Glutamatergic neuron (in vitro differentiated cells): ENCODE results near the gene PKP3. TPM values are rescaled to one million over a fixed set of nuclear protein-coding genes. Genes with fewer than 3 reads are reported as not detected.
"Not testable (repeated sequence)": the region's sequence is repeated elsewhere in the genome, so short reads cannot be mapped to it uniquely, and the experiment has no call there.

Experiments used
- DNase-seq: peaks from one replicate; pipeline ENCODE4 v3.0.0; 2022
- H3K27ac Mint-ChIP-seq: one replicate; pipeline ENCODE4 v1.8.0; 2020; ENCODE audit warnings: mild to moderate bottlenecking, mixed read lengths, inconsistent platforms; ENCODE audit not compliant: unreplicated experiment
- H3K27me3 Mint-ChIP-seq: one replicate; pipeline ENCODE4 v1.8.0; 2020; ENCODE audit warnings: mild to moderate bottlenecking, moderate library complexity, mixed read lengths, inconsistent platforms; ENCODE audit not compliant: unreplicated experiment
- H3K36me3 Mint-ChIP-seq: one replicate; pipeline ENCODE4 v1.8.0; 2020; ENCODE audit warnings: mild to moderate bottlenecking, mixed read lengths, inconsistent platforms; ENCODE audit not compliant: unreplicated experiment
- H3K4me1 Mint-ChIP-seq: one replicate; pipeline ENCODE4 v1.8.0; 2020; ENCODE audit warnings: mild to moderate bottlenecking, low read depth, mixed read lengths, inconsistent platforms; ENCODE audit not compliant: unreplicated experiment
- H3K4me3 Mint-ChIP-seq: one replicate; pipeline ENCODE4 v1.8.0; 2020; ENCODE audit warnings: mild to moderate bottlenecking, mixed read lengths, inconsistent platforms; ENCODE audit not compliant: unreplicated experiment
- H3K9me3 Mint-ChIP-seq: one replicate; pipeline ENCODE4 v1.8.0; 2020; ENCODE audit warnings: mild to moderate bottlenecking, moderate library complexity, mixed read lengths, inconsistent platforms; ENCODE audit not compliant: unreplicated experiment
- total RNA-seq: library from RNA; stranded (reverse); fragmentation: NEBNext Ultra II Directional; extraction: Animal tissue kit (Norgen Biotek cat#: 25700); gene quantifications from one replicate; pipeline ENCODE4 v1.2.1, GENCODE V29; 2021; ENCODE audit not compliant: unreplicated experiment
- TF ChIP-seq, protein P1 (sequence below): fragments of 200-600 bp; sonication (generic); IDR thresholded peaks from one replicate; pipeline ENCODE4 v1.5.0; 2021; ENCODE audit not compliant: partially characterized antibody, unreplicated experiment

The PKP3 gene
- total RNA-seq, 1 donor from 2014 or later = not detected

- Mint-ChIP-seq H3K27ac (no peak overlapping the region), H3K4me3 (no peak overlapping the region), H3K9me3 (peaks cover 2% of the 10 kb centered on the region), H3K4me1 (peaks cover 3% of the 10 kb centered on the region), H3K27me3 (peaks cover 7% of the 10 kb centered on the region), H3K36me3 (no peaks in the 10 kb centered on the region)
- TF ChIP-seq, protein P1, sequence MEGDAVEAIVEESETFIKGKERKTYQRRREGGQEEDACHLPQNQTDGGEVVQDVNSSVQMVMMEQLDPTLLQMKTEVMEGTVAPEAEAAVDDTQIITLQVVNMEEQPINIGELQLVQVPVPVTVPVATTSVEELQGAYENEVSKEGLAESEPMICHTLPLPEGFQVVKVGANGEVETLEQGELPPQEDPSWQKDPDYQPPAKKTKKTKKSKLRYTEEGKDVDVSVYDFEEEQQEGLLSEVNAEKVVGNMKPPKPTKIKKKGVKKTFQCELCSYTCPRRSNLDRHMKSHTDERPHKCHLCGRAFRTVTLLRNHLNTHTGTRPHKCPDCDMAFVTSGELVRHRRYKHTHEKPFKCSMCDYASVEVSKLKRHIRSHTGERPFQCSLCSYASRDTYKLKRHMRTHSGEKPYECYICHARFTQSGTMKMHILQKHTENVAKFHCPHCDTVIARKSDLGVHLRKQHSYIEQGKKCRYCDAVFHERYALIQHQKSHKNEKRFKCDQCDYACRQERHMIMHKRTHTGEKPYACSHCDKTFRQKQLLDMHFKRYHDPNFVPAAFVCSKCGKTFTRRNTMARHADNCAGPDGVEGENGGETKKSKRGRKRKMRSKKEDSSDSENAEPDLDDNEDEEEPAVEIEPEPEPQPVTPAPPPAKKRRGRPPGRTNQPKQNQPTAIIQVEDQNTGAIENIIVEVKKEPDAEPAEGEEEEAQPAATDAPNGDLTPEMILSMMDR = no peak
- DNase-seq = no peak
Observed at GRCh38 chr11:431921-432320, 37.9 kb downstream of the PKP3 start.

- no peak for DNase-seq
- H3K9me3 Mint-ChIP-seq = peaks cover 2% of the 10 kb centered on the region
- H3K27me3 Mint-ChIP-seq = peaks cover 7% of the 10 kb centered on the region
- TF ChIP-seq, protein P1 = no peak
- H3K4me1 Mint-ChIP-seq = peaks cover 3% of the 10 kb centered on the region
- no peak overlapping the region for H3K27ac Mint-ChIP-seq
- no peaks in the 10 kb centered on the region for H3K36me3 Mint-ChIP-seq
- no peak overlapping the region for H3K4me3 Mint-ChIP-seq
Observed at GRCh38 chr11:432501-433100, 38.6 kb downstream of the PKP3 start.

- peaks cover 4% of the 10 kb centered on the region for H3K27me3 Mint-ChIP-seq
- peaks cover 2% of the 10 kb centered on the region for H3K9me3 Mint-ChIP-seq
- peaks cover 4% of the 10 kb centered on the region for H3K4me1 Mint-ChIP-seq
- no peak for DNase-seq
- TF ChIP-seq, protein P1 = no peak
- no peak overlapping the region for H3K27ac Mint-ChIP-seq
- H3K4me3 Mint-ChIP-seq = no peak overlapping the region
- no peaks in the 10 kb centered on the region for H3K36me3 Mint-ChIP-seq
Observed at GRCh38 chr11:433111-433510, 39.1 kb downstream of the PKP3 start.

- Mint-ChIP-seq H3K27ac (no peak overlapping the region), H3K36me3 (no peaks in the 10 kb centered on the region), H3K9me3 (peaks cover 2% of the 10 kb centered on the region), H3K4me3 (no peak overlapping the region), H3K4me1 (peaks cover 9% of the 10 kb centered on the region), H3K27me3 (peaks cover 2% of the 10 kb centered on the region)
- no peak for DNase-seq
- TF ChIP-seq, protein P1 = no peak
Observed at GRCh38 chr11:433641-434040, 39.6 kb downstream of the PKP3 start.

DNA sequence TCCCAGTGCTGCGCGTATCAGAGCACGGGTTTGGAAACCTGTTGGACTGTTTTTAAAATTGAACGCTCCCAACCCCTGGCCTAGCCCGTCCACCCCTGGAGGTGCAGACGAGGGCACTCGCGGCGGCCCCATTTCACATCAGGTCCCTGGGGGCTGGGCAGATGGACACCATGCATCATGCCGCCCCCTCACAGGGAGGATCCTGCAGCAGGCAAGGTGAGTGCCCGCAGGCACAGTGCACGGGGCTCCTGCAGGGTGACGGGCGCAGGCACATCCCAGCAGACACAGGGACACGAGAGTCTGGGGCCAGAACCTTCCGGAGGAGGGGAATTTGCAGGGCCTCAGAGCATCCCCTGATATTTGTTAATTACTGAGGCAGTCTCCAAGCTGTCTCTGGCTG, 40.5 kb downstream of the PKP3 start:
- H3K27ac Mint-ChIP-seq = no peak overlapping the region
- DNase-seq = no peak
- peaks cover 12% of the 10 kb centered on the region for H3K4me1 Mint-ChIP-seq
- H3K36me3 Mint-ChIP-seq = no peaks in the 10 kb centered on the region
- H3K4me3 Mint-ChIP-seq = no peak overlapping the region
- H3K9me3 Mint-ChIP-seq = peaks cover 2% of the 10 kb centered on the region
- H3K27me3 Mint-ChIP-seq = no peaks in the 10 kb centered on the region
- TF ChIP-seq, protein P1 = no peak

- not testable (repeated sequence) for H3K4me3 Mint-ChIP-seq, H3K36me3 Mint-ChIP-seq, DNase-seq
Observed at GRCh38 chr11:434999-435740, 41.2 kb downstream of the PKP3 start.

More at GRCh38 chr11:434999-435740, 41.2 kb downstream of the PKP3 start:
- H3K9me3 Mint-ChIP-seq, H3K27ac Mint-ChIP-seq, H3K27me3 Mint-ChIP-seq: not testable (repeated sequence)
- H3K4me1 Mint-ChIP-seq = peaks cover 12% of the 10 kb centered on the region
